Measurements from ENCODE around the gene FAHD1. TPM values are rescaled to one million over a fixed set of nuclear protein-coding genes. Genes with fewer than 3 reads are reported as not detected.

The FAHD1 gene
- total and polyA plus RNA-seq, 9 of the 15 experiments (the other 6 are each of a cell fraction or from before 2014, with no cell fraction given) = 2.2 to 20.9 (median 10.7) TPM

GRCh38 chr16:1815461-1815860, 11.5 kb upstream of the FAHD1 start:
- Histone ChIP-seq H3K27ac (ENCODE audit: extremely low read depth, low read depth, low read length) (no peak overlapping the region), H3K9me1 (ENCODE audit: control insufficient read depth, insufficient read depth, low read length) (no peaks in the 10 kb centered on the region), H3K36me3 (ENCODE audit: control insufficient read depth, insufficient read depth, low read length) (peaks cover 3% of the 10 kb centered on the region; the same call in 1 of the 3 replicates), H3K9me3 (replicated peaks; ENCODE audit: control insufficient read depth, insufficient read depth, low read depth, low read length) (no peaks in the 10 kb centered on the region), H3K27me3 (ENCODE audit: control insufficient read depth in 2 of 2, insufficient read depth in 2 of 2, low read length in 2 of 2) (no peaks in the 10 kb centered on the region), H3K79me2 (ENCODE audit: control insufficient read depth, insufficient read depth, low read length) (no peaks in the 10 kb centered on the region), H3K4me2 (ENCODE audit: insufficient read depth, low read length) (no peak overlapping the region), H3K4me1 (replicated peaks in 1 of 2; ENCODE audit: control insufficient read depth in 2 of 2, insufficient read depth in 2 of 2, low read length in 2 of 2) (peaks cover 0 to 47% of the 10 kb centered on the region in 2 experiments; a peak in 3 of 5 replicates), H3K4me3 (no peak overlapping the region), H3K9ac (ENCODE audit: insufficient read depth in 1 of 2, low read depth in 2 of 2, low read length in 2 of 2) (no peak overlapping the region), H2AFZ (ENCODE audit: low read depth, low read length) (no peak overlapping the region), H4K20me1 (replicated peaks; ENCODE audit: control insufficient read depth, insufficient read depth, low read length) (no peaks in the 10 kb centered on the region)
- intact Hi-C loops (cut with micrococcal nuclease) (no loop called here), in situ Hi-C loops (cut with MboI) (no loop called here)
- DNase-seq (ENCODE audit: extremely low read depth in 1 of 4, low spot score in 3 of 4) (no peak), FAIRE-seq (no peak), ATAC-seq (no peak)
- 78% methylated on average over 11 of the region's 11 CpGs for WGBS (ENCODE audit: insufficient coverage, low coverage, missing lambda C conversion rate)
- BruUV-seq (replicated peaks) = no TSS peak
- ChIA-PET POLR2A (no interaction called here), CTCF (ENCODE audit: low intra/inter-chr PET ratio) (no interaction called here)
- TF ChIP-seq MEF2D (tag; conservative IDR thresholded peaks at IDR 0.05; ENCODE audit: low read depth) = no peak
- TF ChIP-seq PRDM10 (IDR thresholded peaks at IDR 0.05; ENCODE audit: partially characterized antibody) = peak; percentile 12

Measured in K562 (cell line).